GM12872 (cell line): ENCODE data around the gene PFN3.

ENCODE experiments used
- CTCF ChIP-seq: IDR thresholded peaks from 3 replicates; pipeline ENCODE4 v1.5.1; 2011; ENCODE audit warnings: low read depth, mild to moderate bottlenecking, low read length, moderate library complexity; ENCODE audit not compliant: insufficient read depth

The PFN3 gene

GRCh38 chr5:177368869-177369644 is 31.4 kb downstream of the PFN3 start:
- peak; percentile 87 for TF ChIP-seq CTCF

- TF ChIP-seq CTCF = no peak
Measured at GRCh38 chr5:177367981-177368868, 32.2 kb downstream of the PFN3 start.

- no peak for TF ChIP-seq CTCF
Measured at GRCh38 chr5:177367323-177367848, 33.1 kb downstream of the PFN3 start.

- no peak for TF ChIP-seq CTCF
Measured at GRCh38 chr5:177366528-177367322, 33.7 kb downstream of the PFN3 start.

- TF ChIP-seq CTCF = no peak
Measured at GRCh38 chr5:177365845-177366527, 34.5 kb downstream of the PFN3 start.

GRCh38 chr5:177364159-177364962 is 36.1 kb downstream of the PFN3 start:
- no peak for TF ChIP-seq CTCF
